Neural progenitor cell (in vitro differentiated cells): ENCODE measurements around the gene DPYSL5.

Experiments used
- CTCF ChIP-seq: fragments of 200-600 bp; sonication (generic); IDR thresholded peaks from 2 replicates; pipeline ENCODE4 v1.5.1; 2017; ENCODE audit warnings: antibody characterized with exemption, mild to moderate bottlenecking
- EZH2 ChIP-seq: fragments of 200-600 bp; sonication (generic); IDR thresholded peaks from 2 replicates; pipeline ENCODE4 v1.6.1; 2017; ENCODE audit warnings: antibody characterized with exemption, mild to moderate bottlenecking, moderate library complexity

- TF ChIP-seq CTCF (no peak), EZH2 (no peak)
Measured at GRCh38 chr2:26843041-26843440, 4.9 kb upstream of the DPYSL5 start.
